Measurements from ENCODE around the gene CRB3.
A peak's percentile ranks its signal among the peaks of the same experiment; 100 is the strongest.
"Not testable (repeated sequence)": the region's sequence is repeated elsewhere in the genome, so short reads cannot be mapped to it uniquely, and the experiment has no call there.

The CRB3 gene

DNA sequence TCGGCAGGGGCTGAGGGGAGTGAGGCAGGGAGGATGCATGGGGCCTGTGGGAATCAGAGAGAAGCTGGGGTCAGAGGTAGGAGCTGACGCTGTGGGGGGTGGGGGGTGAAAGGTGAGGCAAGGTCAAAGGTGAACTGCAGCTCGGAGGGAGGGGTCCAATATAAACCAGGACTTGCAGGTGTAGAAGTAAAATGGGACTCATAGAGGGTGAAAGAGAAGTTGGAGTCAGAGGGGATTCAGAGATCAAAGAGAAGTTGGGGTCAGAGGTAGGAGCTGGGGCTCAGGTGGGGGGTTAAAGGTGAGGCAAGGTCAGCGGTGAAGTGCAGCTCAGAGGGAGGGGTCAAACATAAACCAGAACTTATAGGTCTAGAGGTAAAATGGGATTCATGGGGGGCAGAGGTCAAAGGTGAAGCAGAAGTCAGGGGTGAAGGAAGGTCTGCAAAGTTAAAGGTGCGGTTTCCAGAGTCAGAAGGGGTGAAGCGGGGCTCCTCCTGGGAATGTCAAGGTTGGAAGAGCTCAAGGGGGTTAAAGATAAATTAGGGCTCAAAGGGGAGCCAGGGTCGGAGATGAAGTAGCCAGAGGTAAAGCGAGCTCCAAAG is 30.5 kb downstream of the CRB3 start:
- DNase-seq (ENCODE audit: low spot score) = no peak

DNA sequence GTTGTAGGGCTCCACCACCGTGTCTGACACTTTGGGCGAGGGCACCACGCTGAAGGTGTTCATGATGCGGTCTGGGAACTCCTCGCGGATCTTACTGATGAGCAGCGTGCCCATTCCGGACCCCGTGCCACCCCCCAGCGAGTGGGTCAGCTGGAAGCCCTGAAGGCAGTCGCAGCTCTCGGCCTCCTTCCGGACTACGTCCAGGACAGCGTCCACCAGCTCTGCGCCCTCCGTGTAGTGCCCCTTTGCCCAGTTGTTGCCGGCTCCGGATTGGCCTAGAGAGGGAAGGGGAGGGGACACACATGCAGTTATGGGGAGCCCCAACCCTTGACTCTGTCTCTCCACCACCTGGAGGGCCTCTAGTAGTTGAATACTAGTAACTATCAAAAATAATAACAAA is 31.9 kb downstream of the CRB3 start:
- DNase-seq (ENCODE audit: low spot score) = no peak

DNA sequence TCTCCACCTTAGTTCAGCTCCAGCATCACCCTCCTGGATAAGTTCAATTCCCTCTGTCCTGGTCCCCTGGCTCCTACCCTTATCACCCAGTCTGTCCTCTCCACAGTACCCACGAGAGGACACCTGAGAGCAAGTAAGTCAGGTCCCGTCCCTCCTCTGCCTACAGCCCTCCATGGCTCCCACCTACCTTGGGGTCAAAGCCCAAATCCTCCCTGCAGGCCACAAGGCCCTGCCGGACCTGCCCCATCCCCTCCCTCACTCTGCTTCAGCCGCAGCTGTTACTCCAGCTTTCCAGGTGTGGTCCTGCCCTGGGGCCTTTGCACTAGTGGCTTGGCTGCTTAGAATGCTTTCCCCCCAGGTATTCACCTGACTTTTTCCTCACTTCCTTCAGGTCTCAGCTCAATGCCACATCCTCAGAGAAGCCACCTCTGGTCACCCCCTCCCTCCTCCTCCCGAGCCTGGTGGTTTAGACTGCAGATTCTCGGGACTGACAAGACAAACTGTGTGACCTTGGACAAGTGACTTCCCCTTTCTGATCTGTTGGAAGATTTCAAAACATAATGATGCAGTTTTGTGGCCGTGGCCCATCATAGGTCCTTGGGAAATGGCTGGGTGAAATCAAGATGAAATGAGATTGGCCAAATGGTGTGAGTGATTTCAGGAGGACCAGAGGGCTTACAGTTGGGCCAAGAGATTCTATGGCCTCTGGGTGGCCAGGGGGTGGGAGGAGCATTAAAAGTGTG is 34.4 kb downstream of the CRB3 start:
- DNase-seq (ENCODE audit: low spot score) = no peak

DNA sequence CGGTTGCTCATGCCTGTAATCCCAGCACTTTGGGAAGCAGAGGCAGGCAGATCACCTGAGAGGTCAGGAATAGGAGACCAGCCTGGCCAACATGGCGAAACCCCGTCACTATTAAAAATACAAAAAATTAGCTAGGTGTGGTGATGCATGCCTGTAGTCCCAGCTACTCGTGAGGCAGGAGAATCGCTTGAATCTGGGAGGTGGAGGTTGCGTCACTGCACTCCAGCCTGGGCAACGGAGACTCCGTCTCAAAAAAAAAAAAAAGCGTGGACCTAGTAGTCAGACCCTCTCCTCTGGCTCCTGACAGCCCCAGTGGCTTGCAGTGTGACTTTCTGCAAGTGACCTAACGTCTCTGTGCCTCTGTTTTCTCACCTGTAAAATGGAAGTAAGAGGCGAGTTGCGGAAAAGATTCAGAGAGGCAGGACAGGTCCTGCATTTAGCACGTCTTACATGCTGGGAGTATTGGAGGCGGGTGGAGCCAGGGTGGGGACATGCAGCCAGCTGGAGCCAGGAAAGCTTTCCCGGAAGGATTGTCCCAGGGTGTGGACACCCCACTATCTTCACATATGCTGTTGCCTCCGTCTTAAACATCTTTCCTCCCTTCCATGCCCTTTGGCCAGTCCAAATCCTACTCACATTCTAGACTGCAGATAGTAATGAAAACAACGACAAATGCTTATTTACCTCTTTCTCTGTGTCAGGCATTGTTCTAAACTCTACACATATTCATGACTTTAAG is 35.1 kb downstream of the CRB3 start:
- DNase-seq (ENCODE audit: low spot score) = no peak

DNA sequence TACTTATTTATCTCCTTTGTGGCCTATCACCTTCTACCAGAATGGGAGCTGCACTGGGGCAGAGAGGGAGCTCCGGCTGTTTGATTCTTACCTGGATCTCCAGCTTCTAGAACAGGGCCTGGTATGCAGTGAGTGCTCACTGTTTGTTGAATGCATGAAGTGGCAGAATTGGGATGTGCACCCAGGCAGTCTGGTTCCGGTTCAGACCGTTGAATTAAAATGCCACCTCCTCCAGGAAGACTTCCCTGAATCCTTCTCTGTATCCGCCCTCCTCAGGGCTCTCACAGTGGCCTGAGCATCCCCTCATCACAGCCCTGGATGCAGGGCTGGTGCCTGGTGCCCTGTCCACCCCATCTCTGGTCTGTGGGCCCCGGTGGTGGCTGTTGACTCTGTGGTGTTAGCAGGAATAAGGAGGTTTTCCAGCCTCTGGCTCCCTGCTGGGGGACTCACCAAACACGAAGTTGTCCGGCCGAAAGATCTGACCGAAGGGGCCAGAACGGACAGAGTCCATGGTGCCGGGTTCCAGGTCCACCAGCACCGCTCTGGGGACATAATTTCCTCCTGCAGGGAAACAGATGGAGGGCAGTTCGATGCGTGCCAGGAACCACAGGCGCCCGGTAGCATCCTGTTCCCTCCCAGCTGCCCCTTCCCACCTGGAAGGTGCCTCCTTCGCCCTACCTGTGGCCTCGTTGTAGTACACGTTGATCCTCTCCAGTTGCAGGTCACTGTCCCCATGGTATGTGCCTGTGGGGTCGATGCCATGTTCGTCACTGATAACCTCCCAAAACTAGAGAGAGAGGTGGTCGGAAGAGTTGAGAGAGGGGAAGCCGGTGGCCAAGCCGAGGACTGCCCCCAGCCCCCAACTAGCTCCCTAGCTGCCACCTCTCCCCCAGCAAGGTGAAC is 37.0 kb downstream of the CRB3 start:
- no peak for DNase-seq (ENCODE audit: low spot score)

DNA sequence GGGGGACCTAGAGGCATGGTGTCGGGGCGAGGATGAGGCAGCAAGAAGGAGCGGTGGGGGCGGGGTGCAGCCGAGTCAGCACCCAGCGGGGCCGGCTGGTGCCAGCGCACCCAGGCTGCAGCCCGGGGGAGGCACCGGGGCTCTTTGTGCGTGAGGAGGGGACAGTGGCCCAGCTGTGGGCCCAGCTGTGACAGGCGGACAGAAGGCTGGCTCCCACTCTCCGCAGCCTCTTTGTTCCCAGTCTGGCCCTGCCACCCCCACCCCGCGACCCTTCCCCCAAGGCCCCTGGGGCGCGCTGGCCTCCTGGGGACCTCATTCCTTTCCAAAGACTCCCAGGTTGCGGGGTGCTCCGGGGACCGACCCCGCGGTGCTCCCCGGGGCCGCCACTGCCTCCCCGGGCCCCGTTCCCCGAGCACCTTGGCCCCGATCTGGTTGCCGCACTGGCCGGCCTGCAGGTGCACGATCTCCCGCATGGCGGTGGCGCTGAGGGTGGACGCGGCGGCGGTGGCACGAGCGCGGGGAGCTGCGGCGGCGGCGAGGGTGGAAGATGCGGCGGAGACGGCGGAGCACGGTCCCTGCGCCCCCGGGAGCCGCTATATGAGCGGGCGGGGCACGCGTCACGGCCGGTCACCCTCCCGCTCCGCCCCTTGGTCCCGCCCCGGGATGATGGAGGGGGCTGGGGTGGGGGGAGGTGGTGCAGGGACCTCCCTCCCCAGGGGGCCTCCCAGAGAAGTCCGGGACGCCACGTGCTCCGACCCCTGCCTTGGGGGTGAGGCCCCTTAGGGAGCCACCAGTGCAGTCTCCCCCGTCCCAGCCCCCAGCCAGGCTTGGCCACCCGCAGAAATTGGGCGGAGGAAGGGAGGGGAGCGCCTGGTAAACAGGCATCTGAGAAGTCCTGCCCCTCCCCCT is 37.9 kb downstream of the CRB3 start, which contains the start of gene TUBB4A:
Gene TUBB4A, minus strand, starts transcription at position 570 of the 909 bp plus-strand sequence. Its CDS starts 97 bp downstream, at position 473.
- no peak for DNase-seq (ENCODE audit: low spot score)

DNA sequence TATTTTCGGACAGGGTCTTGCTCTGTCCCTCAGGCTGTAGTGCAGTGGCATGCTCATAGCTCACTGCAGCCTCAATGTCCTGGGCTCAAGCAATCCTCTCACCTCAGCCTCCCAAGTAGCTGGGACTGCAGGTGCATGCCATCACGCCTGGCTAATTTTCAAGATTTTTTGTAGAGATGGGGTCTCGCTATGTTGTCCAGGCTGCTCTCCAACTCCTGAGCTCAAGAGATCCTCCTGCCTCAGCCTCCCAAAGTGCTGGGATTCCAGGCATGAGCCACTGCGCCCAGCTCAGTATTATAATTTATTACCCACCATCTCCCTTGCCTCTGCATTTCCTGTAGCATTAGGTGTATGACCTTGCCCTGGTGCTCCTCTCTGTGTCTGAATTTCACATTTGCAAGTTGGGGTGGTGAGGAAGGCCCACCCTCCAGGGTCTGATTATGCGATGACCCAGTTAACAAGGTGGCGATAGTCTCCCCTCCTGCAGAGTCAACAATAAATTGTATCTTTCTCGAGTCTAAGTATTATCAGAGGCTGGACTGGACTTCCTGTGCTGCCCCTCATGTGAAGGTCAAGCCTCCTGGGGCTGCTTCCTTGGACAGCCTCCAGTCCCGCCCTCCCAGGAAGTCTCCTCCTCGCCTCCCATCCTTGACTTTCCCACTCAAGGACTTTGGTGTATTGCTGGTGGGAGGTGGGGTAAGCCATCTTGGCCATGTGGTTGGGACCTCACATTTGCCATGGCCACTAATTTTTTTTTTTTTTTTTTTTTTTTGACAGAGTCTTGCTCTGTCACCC is 39.5 kb downstream of the CRB3 start:
- DNase-seq (ENCODE audit: low spot score) = no peak

DNA sequence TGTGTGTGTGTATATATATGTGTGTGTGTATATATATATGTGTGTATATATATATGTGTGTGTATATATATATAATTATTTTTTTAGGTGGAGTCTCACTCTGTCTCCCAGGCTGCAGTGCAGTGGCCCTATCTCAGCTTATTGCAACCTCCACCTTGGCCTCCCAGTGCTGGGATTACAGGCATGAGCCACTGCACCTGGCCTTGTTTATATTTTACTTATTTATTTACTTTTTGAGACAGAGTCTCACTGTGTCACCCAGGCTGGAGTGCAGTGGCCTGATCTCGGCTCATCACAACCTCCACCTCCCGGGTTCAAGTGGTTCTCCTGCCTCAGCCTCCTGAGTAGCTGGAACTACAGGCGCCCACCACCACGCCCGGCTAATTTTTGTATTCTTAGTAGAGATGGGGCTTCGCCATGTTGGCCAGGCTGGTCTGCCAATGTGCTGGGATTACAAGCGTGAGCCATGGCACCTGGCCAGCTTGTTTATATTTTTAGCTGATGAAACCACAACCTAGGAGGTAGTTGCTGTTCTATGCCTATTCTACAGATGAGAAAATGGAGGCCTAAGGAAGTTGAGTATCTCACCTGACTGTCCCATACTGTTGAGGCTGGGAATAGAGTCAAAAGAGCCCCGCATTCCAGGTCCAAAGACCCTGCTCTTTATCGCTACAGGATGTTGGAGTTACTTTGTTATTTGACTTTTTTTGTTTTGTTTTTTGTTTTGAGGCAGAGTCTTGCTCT is 44.1 kb downstream of the CRB3 start:
- not testable (repeated sequence) for DNase-seq (ENCODE audit: low spot score)

DNA sequence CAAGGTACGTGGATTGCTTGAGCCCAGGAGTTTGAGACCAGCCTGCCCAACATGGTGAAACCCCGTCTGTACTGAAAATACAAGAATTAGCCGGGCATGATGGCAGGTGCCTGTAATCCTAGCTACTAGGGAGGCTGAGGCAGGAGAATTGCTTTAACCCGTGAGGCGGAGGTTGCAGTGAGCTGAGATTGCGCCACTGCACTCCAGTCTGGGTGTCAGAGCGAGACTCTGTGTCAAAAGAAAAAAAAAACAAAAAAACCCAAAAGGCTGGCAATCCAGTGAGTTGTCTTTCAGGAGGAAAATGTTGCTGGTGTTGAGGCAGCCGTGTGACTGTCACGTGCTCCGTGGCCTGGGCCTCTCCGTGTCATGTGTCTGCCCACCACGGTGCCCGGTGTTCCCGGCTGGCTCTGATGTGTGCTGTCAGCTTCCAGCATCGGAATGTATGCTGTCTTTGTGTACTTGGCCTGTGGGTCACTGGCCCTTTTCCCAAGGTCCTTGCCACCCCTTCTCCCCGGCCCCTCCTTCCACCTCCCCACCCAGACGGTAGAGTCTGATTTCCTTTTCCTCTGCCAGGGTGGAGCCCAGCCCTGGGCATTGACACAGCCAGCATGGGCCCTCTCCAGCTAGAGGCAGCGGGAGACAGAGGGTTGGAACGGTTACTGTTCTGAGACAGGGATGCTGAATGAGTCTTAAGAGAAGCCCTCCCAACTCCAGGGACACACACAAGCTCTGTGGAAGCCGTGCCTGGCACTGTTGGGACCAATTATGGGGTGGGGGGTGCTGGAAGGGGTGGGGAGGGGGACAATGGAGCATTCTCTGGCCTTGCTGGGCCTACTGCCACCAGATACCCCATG is 45.3 kb downstream of the CRB3 start:
- DNase-seq (ENCODE audit: low spot score) = no peak

DNA sequence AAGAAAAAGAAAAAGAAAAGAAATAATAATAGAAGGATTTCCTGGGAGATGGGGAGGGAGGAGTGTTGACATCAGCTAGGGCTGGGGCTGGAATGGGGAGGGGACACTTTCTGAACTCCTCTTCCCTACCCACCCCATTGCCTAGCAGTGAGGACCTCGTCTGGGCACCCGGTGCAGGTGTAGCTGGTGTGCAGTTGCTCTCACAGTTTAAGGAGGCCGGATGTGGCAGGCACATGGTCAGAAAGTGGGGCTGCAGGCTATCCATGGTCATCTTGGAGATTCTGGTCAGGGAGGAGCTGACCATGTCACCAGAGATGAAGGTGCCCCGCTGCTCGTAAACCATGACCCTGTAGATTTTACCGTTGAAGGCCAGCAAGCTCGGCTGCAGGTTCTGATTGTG is 46.5 kb downstream of the CRB3 start:
- no peak for DNase-seq (ENCODE audit: low spot score)

DNA sequence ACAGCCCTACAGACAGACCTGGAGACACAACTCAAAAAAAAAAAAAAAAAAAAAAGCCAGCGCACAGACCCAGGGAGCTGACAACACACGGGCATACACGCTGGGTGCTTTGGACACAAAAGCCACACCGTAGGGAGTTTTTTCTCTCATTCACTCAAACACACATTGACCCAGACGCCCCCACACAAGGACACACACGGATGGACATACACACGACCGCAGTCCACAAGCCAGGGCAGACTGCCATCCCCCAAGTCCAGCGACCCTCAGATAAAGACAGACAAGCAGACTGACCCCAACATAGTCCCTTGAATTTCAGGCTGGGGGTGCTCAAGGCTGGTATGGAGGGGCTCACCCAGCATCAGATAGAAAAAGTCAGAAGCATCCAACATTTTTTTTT is 50.0 kb downstream of the CRB3 start:
- DNase-seq (ENCODE audit: low spot score) = no peak

DNA sequence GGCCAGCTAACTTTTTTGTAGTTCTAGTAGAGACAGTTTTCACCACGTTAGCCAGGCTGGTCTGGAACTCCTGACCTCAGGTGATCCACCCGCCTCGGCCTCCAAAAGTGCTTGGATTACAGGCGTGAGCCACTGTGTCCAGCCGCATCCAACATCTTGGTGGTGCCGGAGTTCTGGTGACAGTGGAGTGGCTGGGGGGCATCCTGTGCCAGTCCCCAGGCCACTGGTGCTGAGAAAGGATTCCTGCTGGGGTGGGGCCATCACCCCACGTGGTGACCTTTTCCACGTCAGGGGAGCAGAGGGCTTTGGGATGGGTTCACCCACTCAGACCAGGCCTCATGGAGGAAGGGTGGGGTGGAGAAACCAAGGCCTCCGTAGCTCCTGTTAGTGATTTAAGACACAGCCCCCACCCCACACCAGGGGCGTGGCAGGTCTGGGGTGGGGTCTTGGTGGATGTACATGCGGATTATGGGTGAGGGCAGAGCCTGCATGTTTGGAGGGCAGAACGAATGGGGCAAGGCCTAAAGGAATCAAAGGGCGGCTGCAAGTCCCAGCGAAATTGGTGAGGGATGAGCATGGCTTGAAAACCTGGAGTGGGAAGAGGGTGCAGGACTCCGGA is 51.0 kb downstream of the CRB3 start:
- DNase-seq (ENCODE audit: low spot score) = no peak

DNA sequence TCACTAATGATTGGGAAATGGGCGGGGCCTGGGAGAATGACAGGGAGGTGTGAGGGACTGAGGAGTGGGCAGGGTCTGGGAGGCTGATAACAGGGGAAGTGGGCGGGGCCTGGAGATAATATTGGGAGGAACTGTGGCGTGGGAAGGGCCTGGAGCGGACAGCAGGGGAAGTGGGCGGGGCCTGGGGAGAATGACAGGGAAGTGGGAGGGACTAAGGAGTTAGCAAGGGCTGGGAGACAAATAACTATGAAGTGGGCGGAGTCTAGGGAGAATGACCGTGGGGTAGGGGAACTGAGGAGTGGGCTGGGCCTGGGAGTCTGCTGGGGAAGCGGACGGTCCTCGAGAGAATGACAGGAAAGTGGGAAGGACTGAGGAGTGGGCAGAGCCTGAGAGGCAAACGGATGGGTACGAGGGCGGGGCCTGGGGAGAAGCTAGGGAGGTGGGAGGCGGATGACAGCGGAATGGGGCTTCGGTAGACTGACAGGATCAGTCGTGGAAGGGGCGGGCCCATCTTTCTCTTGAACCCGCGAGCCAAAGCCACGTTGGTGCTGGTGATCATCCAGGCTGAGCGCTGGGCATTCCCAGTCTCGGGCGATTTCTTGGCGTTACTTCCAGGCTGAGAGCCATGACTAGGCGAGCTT is 52.1 kb downstream of the CRB3 start:
- DNase-seq (ENCODE audit: low spot score) = peak; percentile 87

Data from activated CD4-positive, alpha-beta T cell treated with anti-CD3 and anti-CD28 coated beads, Interleukin-2, Interleukin-4, amounts not matched to agents 100 ng/mL and 50 ng/mL, durations not matched to agents 16 hours and 8 hours (primary cell).